ENCODE results near the gene UGCG.
"Not testable (repeated sequence)": the region's sequence is repeated elsewhere in the genome, so short reads cannot be mapped to it uniquely, and the experiment has no call there.

Gene UGCG

GRCh38 chr9:111920531-111920930, 23.9 kb downstream of the UGCG start:
- no peak for DNase-seq (ENCODE audit: low spot score)

- DNase-seq (ENCODE audit: low spot score), result no peak
Observed at GRCh38 chr9:111922324-111923013, 25.9 kb downstream of the UGCG start.

- no peak for DNase-seq (ENCODE audit: low spot score)
Observed at GRCh38 chr9:111924281-111924680, 27.7 kb downstream of the UGCG start.

- no peak for DNase-seq (ENCODE audit: low spot score)
Observed at GRCh38 chr9:111925017-111925770, 28.6 kb downstream of the UGCG start.

- no peak for DNase-seq (ENCODE audit: low spot score)
Observed at GRCh38 chr9:111925784-111926183, 29.2 kb downstream of the UGCG start.

- DNase-seq (ENCODE audit: low spot score), result no peak
Observed at GRCh38 chr9:111926421-111926875, 29.8 kb downstream of the UGCG start.

- DNase-seq (ENCODE audit: low spot score), result peak; percentile 67
Observed at GRCh38 chr9:111928359-111928720, 31.7 kb downstream of the UGCG start.

- no peak for DNase-seq (ENCODE audit: low spot score)
Observed at GRCh38 chr9:111934747-111935146, 38.1 kb downstream of the UGCG start.

- no peak for DNase-seq (ENCODE audit: low spot score)
Observed at GRCh38 chr9:111936391-111936790, 39.8 kb downstream of the UGCG start.

GRCh38 chr9:111937301-111937700, 40.7 kb downstream of the UGCG start:
- DNase-seq (ENCODE audit: low spot score), result no peak

GRCh38 chr9:111937781-111938426, 41.3 kb downstream of the UGCG start:
- no peak for DNase-seq (ENCODE audit: low spot score)

- no peak for DNase-seq (ENCODE audit: low spot score)
Observed at GRCh38 chr9:111938427-111938800, 41.8 kb downstream of the UGCG start.

- no peak for DNase-seq (ENCODE audit: low spot score)
Observed at GRCh38 chr9:111939322-111939721, 42.7 kb downstream of the UGCG start.

GRCh38 chr9:111940697-111941096, 44.1 kb downstream of the UGCG start:
- no peak for DNase-seq (ENCODE audit: low spot score)

GRCh38 chr9:111943200-111943599, 46.6 kb downstream of the UGCG start:
- DNase-seq (ENCODE audit: low spot score), result no peak

GRCh38 chr9:111943746-111944145, 47.1 kb downstream of the UGCG start:
- no peak for DNase-seq (ENCODE audit: low spot score)

GRCh38 chr9:111944241-111944866, 47.7 kb downstream of the UGCG start:
- DNase-seq (ENCODE audit: low spot score), result no peak

GRCh38 chr9:111945216-111945615, 48.6 kb downstream of the UGCG start:
- no peak for DNase-seq (ENCODE audit: low spot score)

GRCh38 chr9:111948109-111948508, 51.5 kb downstream of the UGCG start:
- not testable (repeated sequence) for DNase-seq (ENCODE audit: low spot score)

- no peak for DNase-seq (ENCODE audit: low spot score)
Observed at GRCh38 chr9:111948951-111949350, 52.3 kb downstream of the UGCG start.

GRCh38 chr9:111949919-111950318, 53.3 kb downstream of the UGCG start:
- DNase-seq (ENCODE audit: low spot score), result no peak

- peak; percentile 37 for DNase-seq (ENCODE audit: low spot score)
Observed at GRCh38 chr9:111952559-111952958, 55.9 kb downstream of the UGCG start.

GRCh38 chr9:111953444-111953843, 56.8 kb downstream of the UGCG start:
- no peak for DNase-seq (ENCODE audit: low spot score)
